ENCODE results near the gene RNU1-3. TPM values are rescaled to one million over a fixed set of nuclear protein-coding genes. Genes with fewer than 3 reads are reported as not detected.
A peak's percentile ranks its signal among the peaks of the same experiment; 100 is the strongest.

RNU1-3 gene
- total and polyA plus RNA-seq, 2 of the 13 experiments (the other 11 are each of a cell fraction or from before 2014, with no cell fraction given) = under 0.01 to 11,018 TPM

DNA sequence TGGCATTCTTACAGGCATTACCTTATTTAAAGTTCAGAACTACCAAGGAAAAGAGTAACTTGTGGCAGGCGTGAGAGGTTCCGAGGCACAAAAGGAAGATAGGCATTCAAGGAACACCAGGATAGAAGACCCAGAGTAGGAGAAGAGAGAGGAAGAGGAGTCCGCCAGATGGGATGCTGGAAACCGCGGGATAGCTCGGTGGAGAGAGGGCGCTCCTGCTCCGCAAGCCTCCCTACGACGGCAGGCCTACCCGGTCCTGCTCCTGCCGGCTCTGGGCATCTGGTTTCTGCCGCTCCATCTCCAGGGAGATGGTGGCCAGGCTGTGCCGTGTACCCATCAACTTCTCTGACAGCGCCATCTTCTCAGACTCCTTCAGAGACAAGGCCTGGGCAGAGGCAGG is 48.0 kb downstream of the RNU1-3 start:
- intact Hi-C loops (cut with micrococcal nuclease; ENCODE audit: unreplicated experiment) (loop anchor here (1.0 kb wide), 1 partner anchor 333 kb away; no protein-coding TSS in a partner anchor), in situ Hi-C loops (cut with HindIII; ENCODE audit: extremely low pct_ligation_motif_present, low pct_unique_long_range_greater_than_20kb) (no loop called here)
- Histone ChIP-seq H2AFZ (ENCODE audit: low read length) (no peak overlapping the region), H3K4me1 (ENCODE audit: insufficient read depth, low read length) (peaks cover 10% of the 10 kb centered on the region), H3K9me3 (ENCODE audit: low read length) (no peaks in the 10 kb centered on the region), H4K20me1 (ENCODE audit: insufficient read depth, low read length) (no peaks in the 10 kb centered on the region), H3K36me3 (replicated peaks in 1 of 2; ENCODE audit: control insufficient read depth in 1 of 2, insufficient read depth in 2 of 2, low read length in 2 of 2) (peaks cover 26 to 45% of the 10 kb centered on the region in 2 experiments; a peak in 4 of 5 replicates), H3K27ac (ENCODE audit: extremely low read length, insufficient read depth, low read length) (no peak overlapping the region), H3K4me3 (replicated peaks in 1 of 3; ENCODE audit: insufficient read depth in 1 of 3, low read depth in 2 of 3, low read length in 3 of 3) (no peak overlapping the region), H3K4me2 (ENCODE audit: low read depth, low read length) (no peak overlapping the region), H3K27me3 (ENCODE audit: control insufficient read depth in 1 of 2, insufficient read depth in 2 of 2, low read length in 2 of 2) (peaks cover 0 to 1% of the 10 kb centered on the region in 2 experiments; a peak in 1 of 5 replicates), H3K79me2 (ENCODE audit: insufficient read depth, low read length) (no peaks in the 10 kb centered on the region), H3K9ac (ENCODE audit: insufficient read depth, low read depth, low read length) (no peak overlapping the region)
- no TSS peak for BruUV-seq (replicated peaks)
- ATAC-seq (no peak), FAIRE-seq (no peak), DNase-seq (ENCODE audit: low spot score) (no peak)
- WGBS (ENCODE audit: low lambda C conversion rate) = 93% methylated on average over 15 of the region's 15 CpGs
- CTCF ChIA-PET (ENCODE audit: low intra/inter-chr PET ratio, low total read pairs) = interaction anchor here (1.0 kb wide), 1 partner anchor 333 kb away, joined by 4 read pairs; no protein-coding TSS in a partner anchor
- POLR2A ChIA-PET = interaction anchor here (0.6 to 1.1 kb wide), 2 partner anchors 19 to 333 kb away, joined by 3 to 4 read pairs; no protein-coding TSS in a partner anchor
- TF ChIP-seq, protein P1, sequence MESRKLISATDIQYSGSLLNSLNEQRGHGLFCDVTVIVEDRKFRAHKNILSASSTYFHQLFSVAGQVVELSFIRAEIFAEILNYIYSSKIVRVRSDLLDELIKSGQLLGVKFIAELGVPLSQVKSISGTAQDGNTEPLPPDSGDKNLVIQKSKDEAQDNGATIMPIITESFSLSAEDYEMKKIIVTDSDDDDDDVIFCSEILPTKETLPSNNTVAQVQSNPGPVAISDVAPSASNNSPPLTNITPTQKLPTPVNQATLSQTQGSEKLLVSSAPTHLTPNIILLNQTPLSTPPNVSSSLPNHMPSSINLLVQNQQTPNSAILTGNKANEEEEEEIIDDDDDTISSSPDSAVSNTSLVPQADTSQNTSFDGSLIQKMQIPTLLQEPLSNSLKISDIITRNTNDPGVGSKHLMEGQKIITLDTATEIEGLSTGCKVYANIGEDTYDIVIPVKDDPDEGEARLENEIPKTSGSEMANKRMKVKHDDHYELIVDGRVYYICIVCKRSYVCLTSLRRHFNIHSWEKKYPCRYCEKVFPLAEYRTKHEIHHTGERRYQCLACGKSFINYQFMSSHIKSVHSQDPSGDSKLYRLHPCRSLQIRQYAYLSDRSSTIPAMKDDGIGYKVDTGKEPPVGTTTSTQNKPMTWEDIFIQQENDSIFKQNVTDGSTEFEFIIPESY (CRISPR knock-in tag; IDR thresholded peaks at IDR 0.05) = peak; percentile 99
- TF ChIP-seq XRCC5 (optimal IDR thresholded peaks at IDR 0.05; ENCODE audit: low read length) (no peak), NPAS2 (CRISPR knock-in tag; IDR thresholded peaks at IDR 0.05; ENCODE audit: borderline replicate concordance) (no peak), ZBTB38 (CRISPR knock-in tag; IDR thresholded peaks at IDR 0.05) (peak; percentile 71; the same call in 1 of the 2 replicates), HNF4A (CRISPR knock-in tag; IDR thresholded peaks at IDR 0.05) (no peak), ZNF557 (CRISPR knock-in tag; IDR thresholded peaks at IDR 0.05) (no peak), ZNF160 (CRISPR knock-in tag; IDR thresholded peaks at IDR 0.05) (no peak), RFXANK (CRISPR knock-in tag; IDR thresholded peaks at IDR 0.05) (no peak), ZBTB7A (CRISPR knock-in tag; IDR thresholded peaks at IDR 0.05) (no peak), ZNF768 (CRISPR knock-in tag; IDR thresholded peaks at IDR 0.05) (peak; percentile 55; the same call in 1 of the 2 replicates)
- TF ChIP-seq, protein P2, sequence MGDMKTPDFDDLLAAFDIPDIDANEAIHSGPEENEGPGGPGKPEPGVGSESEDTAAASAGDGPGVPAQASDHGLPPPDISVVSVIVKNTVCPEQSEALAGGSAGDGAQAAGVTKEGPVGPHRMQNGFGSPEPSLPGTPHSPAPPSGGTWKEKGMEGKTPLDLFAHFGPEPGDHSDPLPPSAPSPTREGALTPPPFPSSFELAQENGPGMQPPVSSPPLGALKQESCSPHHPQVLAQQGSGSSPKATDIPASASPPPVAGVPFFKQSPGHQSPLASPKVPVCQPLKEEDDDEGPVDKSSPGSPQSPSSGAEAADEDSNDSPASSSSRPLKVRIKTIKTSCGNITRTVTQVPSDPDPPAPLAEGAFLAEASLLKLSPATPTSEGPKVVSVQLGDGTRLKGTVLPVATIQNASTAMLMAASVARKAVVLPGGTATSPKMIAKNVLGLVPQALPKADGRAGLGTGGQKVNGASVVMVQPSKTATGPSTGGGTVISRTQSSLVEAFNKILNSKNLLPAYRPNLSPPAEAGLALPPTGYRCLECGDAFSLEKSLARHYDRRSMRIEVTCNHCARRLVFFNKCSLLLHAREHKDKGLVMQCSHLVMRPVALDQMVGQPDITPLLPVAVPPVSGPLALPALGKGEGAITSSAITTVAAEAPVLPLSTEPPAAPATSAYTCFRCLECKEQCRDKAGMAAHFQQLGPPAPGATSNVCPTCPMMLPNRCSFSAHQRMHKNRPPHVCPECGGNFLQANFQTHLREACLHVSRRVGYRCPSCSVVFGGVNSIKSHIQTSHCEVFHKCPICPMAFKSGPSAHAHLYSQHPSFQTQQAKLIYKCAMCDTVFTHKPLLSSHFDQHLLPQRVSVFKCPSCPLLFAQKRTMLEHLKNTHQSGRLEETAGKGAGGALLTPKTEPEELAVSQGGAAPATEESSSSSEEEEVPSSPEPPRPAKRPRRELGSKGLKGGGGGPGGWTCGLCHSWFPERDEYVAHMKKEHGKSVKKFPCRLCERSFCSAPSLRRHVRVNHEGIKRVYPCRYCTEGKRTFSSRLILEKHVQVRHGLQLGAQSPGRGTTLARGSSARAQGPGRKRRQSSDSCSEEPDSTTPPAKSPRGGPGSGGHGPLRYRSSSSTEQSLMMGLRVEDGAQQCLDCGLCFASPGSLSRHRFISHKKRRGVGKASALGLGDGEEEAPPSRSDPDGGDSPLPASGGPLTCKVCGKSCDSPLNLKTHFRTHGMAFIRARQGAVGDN (CRISPR knock-in tag; IDR thresholded peaks at IDR 0.05) = peak; percentile 33
- TF ChIP-seq, protein P3, sequence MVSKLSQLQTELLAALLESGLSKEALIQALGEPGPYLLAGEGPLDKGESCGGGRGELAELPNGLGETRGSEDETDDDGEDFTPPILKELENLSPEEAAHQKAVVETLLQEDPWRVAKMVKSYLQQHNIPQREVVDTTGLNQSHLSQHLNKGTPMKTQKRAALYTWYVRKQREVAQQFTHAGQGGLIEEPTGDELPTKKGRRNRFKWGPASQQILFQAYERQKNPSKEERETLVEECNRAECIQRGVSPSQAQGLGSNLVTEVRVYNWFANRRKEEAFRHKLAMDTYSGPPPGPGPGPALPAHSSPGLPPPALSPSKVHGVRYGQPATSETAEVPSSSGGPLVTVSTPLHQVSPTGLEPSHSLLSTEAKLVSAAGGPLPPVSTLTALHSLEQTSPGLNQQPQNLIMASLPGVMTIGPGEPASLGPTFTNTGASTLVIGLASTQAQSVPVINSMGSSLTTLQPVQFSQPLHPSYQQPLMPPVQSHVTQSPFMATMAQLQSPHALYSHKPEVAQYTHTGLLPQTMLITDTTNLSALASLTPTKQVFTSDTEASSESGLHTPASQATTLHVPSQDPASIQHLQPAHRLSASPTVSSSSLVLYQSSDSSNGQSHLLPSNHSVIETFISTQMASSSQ (IDR thresholded peaks at IDR 0.05; ENCODE audit: low read depth) = no peak
- TF ChIP-seq, protein P3 (CRISPR knock-in tag; IDR thresholded peaks at IDR 0.05; ENCODE audit: borderline replicate concordance) = no peak

Data from HepG2 (cell line).